Upper lobe of left lung (tissue), 6 donors: ENCODE measurements around the gene SCLT1. TPM values are rescaled to one million over a fixed set of nuclear protein-coding genes. Genes with fewer than 3 reads are reported as not detected.

Experiments used
- ATAC-seq, 2 donors: fragments of 200-7000 bp; cut with Tn5 transposase; one replicate each; pipeline ENCODE4 v1.9.1; 2022; ENCODE audit warnings: mild to moderate bottlenecking in 2 of 2, moderate library complexity in 2 of 2; ENCODE audit not compliant: low FRiP score in 2 of 2
- DNase-seq, 2 donors: peaks; one replicate each; pipeline ENCODE4 v3.0.0-alpha.2; 2019 to 2020
- H3K27ac ChIP-seq, 4 donors: fragments of 200-600 bp; sonication (generic); one replicate each; pipeline ENCODE4 v1.5.1; 2016 to 2019
- H3K27me3 ChIP-seq, 4 donors: fragments of 200-600 bp; sonication (generic); one replicate each; pipeline ENCODE4 v1.5.1; 2017 to 2019
- H3K36me3 ChIP-seq, 4 donors: fragments of 200-600 bp; sonication (generic); one replicate each; pipeline ENCODE4 v1.5.1; 2016 to 2019
- H3K4me1 ChIP-seq, 4 donors: fragments of 200-600 bp; sonication (generic); one replicate each; pipeline ENCODE4 v1.5.1; 2018 to 2019
- H3K4me3 ChIP-seq, 4 donors: fragments of 200-600 bp; sonication (generic); one replicate each; pipeline ENCODE4 v1.5.1; 2017 to 2019; ENCODE audit warnings: mild to moderate bottlenecking in 2 of 4, moderate library complexity in 1 of 4
- H3K9me3 ChIP-seq, 4 donors: fragments of 200-600 bp; sonication (generic); one replicate each; pipeline ENCODE4 v1.5.1; 2018 to 2019
- CTCF ChIP-seq, 6 experiments: fragments of 450-650 bp in 4 of 6; fragments of 200-600 bp in 2 of 6; sonication (generic) in 2 of 6; IDR thresholded peaks; one replicate each; pipeline ENCODE4 v1.5.1; 2016 to 2019; ENCODE audit warnings: antibody characterized with exemption in 6 of 6
- EP300 ChIP-seq, 4 donors: sonication (generic); formaldehyde crosslinking; IDR thresholded peaks; one replicate each; pipeline ENCODE4 v1.5.1; 2017; ENCODE audit warnings: antibody characterized with exemption in 4 of 4, control low read depth in 2 of 4
- POLR2A ChIP-seq, 4 donors: fragments of 450-650 bp; IDR thresholded peaks; one replicate each; pipeline ENCODE4 v1.5.1; 2016 to 2017; ENCODE audit warnings: antibody characterized with exemption in 4 of 4, mild to moderate bottlenecking in 2 of 4
- POLR2AphosphoS5 ChIP-seq, 2 donors: sonication (generic); formaldehyde crosslinking; IDR thresholded peaks; one replicate each; pipeline ENCODE4 v1.5.1; 2017; ENCODE audit warnings: antibody characterized with exemption in 2 of 2
- WGBS, 2 donors: methylation state at CpG; one replicate each; pipeline ENCODE4 v1.1.5; 2017 to 2018; 5-methylcytosine and 5-hydroxymethylcytosine counted together
- total RNA-seq, 6 donors: library from RNA; depleted of rRNA in 4 of 6; stranded (reverse); fragments of >200 nt in 4 of 6; gene quantifications; one replicate each; pipeline versions ENCODE4 v1.1.0 to v1.2.1, GENCODE V29; 2016 to 2021
- donor health status: DM: no; HTN: no; CAD: no; lungs with moderate emphysema.
- donor health status: DM: no; HTN: yes; CAD: no; lungs with severe emphysema.

The SCLT1 gene
- total RNA-seq, 6 donors from 2014 or later: 7.9 to 27.2 (median 14.2) TPM

- H3K27ac ChIP-seq: no peak overlapping the region
- peaks cover 30 to 96% (median 61%) of the 10 kb centered on the region in 4 donors for H3K36me3 ChIP-seq
- ATAC-seq: no peak
- no peaks in the 10 kb centered on the region for H3K27me3 ChIP-seq
- no peak for TF ChIP-seq POLR2AphosphoS5 (IDR thresholded peaks at IDR 0.05)
- no peak for TF ChIP-seq CTCF (IDR thresholded peaks at IDR 0.05)
- no peak for TF ChIP-seq POLR2A (IDR thresholded peaks at IDR 0.05)
- no peak for TF ChIP-seq EP300 (IDR thresholded peaks at IDR 0.05)
- H3K4me3 ChIP-seq: no peak overlapping the region
- H3K4me1 ChIP-seq: peaks cover 0 to 5% (median 0%) of the 10 kb centered on the region in 4 donors
- no peak for DNase-seq
- no peaks in the 10 kb centered on the region for H3K9me3 ChIP-seq
- 94 to 100% methylated on average over 2 of the region's 2 CpGs for WGBS, 2 donors
Measured at GRCh38 chr4:128856246-128856645, 237.1 kb downstream of the SCLT1 start.

- WGBS, 2 donors: 96 to 99% methylated on average over 7 of the region's 7 CpGs
- Histone ChIP-seq H3K27me3 (no peaks in the 10 kb centered on the region), H3K4me1 (peaks cover 0 to 5% (median 0%) of the 10 kb centered on the region in 4 donors), H3K36me3 (peaks cover 33 to 96% (median 60%) of the 10 kb centered on the region in 4 donors), H3K4me3 (no peak overlapping the region), H3K27ac (no peak overlapping the region), H3K9me3 (no peaks in the 10 kb centered on the region)
- no peak for TF ChIP-seq CTCF (IDR thresholded peaks at IDR 0.05)
- TF ChIP-seq POLR2A (IDR thresholded peaks at IDR 0.05): no peak
- DNase-seq (no peak), ATAC-seq (no peak)
Measured at GRCh38 chr4:128855621-128856020, 237.7 kb downstream of the SCLT1 start.

- Histone ChIP-seq H3K36me3 (peaks cover 40 to 96% (median 67%) of the 10 kb centered on the region in 4 donors), H3K4me3 (no peak overlapping the region), H3K9me3 (no peaks in the 10 kb centered on the region), H3K27ac (peak overlapping the region in 2 of 4 donors; percentile 1 to 18), H3K27me3 (no peaks in the 10 kb centered on the region), H3K4me1 (no peaks in the 10 kb centered on the region)
- TF ChIP-seq POLR2AphosphoS5 (IDR thresholded peaks at IDR 0.05): no peak
- no peak for TF ChIP-seq EP300 (IDR thresholded peaks at IDR 0.05)
- no peak for TF ChIP-seq CTCF (IDR thresholded peaks at IDR 0.05)
- TF ChIP-seq POLR2A (IDR thresholded peaks at IDR 0.05): no peak
- ATAC-seq (no peak), DNase-seq (no peak)
- 35 to 49% methylated on average over 6 of the region's 6 CpGs for WGBS, 2 donors
Measured at GRCh38 chr4:128854433-128854832, 238.9 kb downstream of the SCLT1 start.

- DNase-seq (no peak), ATAC-seq (no peak)
- Histone ChIP-seq H3K9me3 (no peaks in the 10 kb centered on the region), H3K27ac (peak overlapping the region in 2 of 4 donors; percentile 1 to 18), H3K4me1 (no peaks in the 10 kb centered on the region), H3K36me3 (peaks cover 46 to 100% (median 74%) of the 10 kb centered on the region in 4 donors), H3K27me3 (no peaks in the 10 kb centered on the region), H3K4me3 (no peak overlapping the region)
- WGBS, 2 donors: 81 to 88% methylated on average over 5 of the region's 5 CpGs
- no peak for TF ChIP-seq EP300 (IDR thresholded peaks at IDR 0.05)
- no peak for TF ChIP-seq POLR2A (IDR thresholded peaks at IDR 0.05)
- no peak for TF ChIP-seq CTCF (IDR thresholded peaks at IDR 0.05)
- TF ChIP-seq POLR2AphosphoS5 (IDR thresholded peaks at IDR 0.05): no peak
Measured at GRCh38 chr4:128853741-128854140, 239.6 kb downstream of the SCLT1 start.

- DNase-seq (no peak), ATAC-seq (no peak)
- 95 to 98% methylated on average over 4 of the region's 4 CpGs for WGBS, 2 donors
- Histone ChIP-seq H3K36me3 (peaks cover 40 to 98% (median 73%) of the 10 kb centered on the region in 4 donors), H3K4me1 (peaks cover 0 to 4% (median under 1%) of the 10 kb centered on the region in 4 donors), H3K9me3 (no peaks in the 10 kb centered on the region), H3K27ac (no peak overlapping the region), H3K4me3 (no peak overlapping the region), H3K27me3 (no peaks in the 10 kb centered on the region)
- TF ChIP-seq EP300 (IDR thresholded peaks at IDR 0.05) (no peak), POLR2A (IDR thresholded peaks at IDR 0.05) (no peak), CTCF (IDR thresholded peaks at IDR 0.05) (no peak), POLR2AphosphoS5 (IDR thresholded peaks at IDR 0.05) (no peak)
Measured at GRCh38 chr4:128850252-128850651, 243.1 kb downstream of the SCLT1 start.
